Left forelimb (tissue), 1 donor: ENCODE data around the gene BCL11B.
A peak's percentile ranks its signal among the peaks of the same experiment; 100 is the strongest.

Source experiments
- DNase-seq: peaks from one replicate; pipeline ENCODE4 v3.0.0-alpha.2; 2018; ENCODE audit warnings: low spot score

The BCL11B gene

GRCh38 chr14:99287269-99287942 lies 15.4 kb upstream of the BCL11B start:
- no peak for DNase-seq

GRCh38 chr14:99286761-99287160 lies 14.8 kb upstream of the BCL11B start:
- no peak for DNase-seq

- no peak for DNase-seq
These were observed 12.4 kb upstream of the BCL11B start for GRCh38 chr14:99284254-99285004.

GRCh38 chr14:99282261-99283050 lies 10.5 kb upstream of the BCL11B start:
- DNase-seq, result no peak

GRCh38 chr14:99281396-99281795 lies 9.4 kb upstream of the BCL11B start:
- DNase-seq, result no peak

- DNase-seq, result no peak
These were observed 8.9 kb upstream of the BCL11B start for GRCh38 chr14:99280852-99281251.

- no peak for DNase-seq
These were observed 8.2 kb upstream of the BCL11B start for GRCh38 chr14:99280066-99280731.

GRCh38 chr14:99278836-99279235 lies 6.8 kb upstream of the BCL11B start:
- DNase-seq, result no peak

GRCh38 chr14:99277530-99277929 lies 5.5 kb upstream of the BCL11B start:
- DNase-seq, result no peak

GRCh38 chr14:99276482-99276881 lies 4.5 kb upstream of the BCL11B start:
- DNase-seq, result no peak

- DNase-seq, result no peak
These were observed 3.2 kb upstream of the BCL11B start for GRCh38 chr14:99275222-99275584.

GRCh38 chr14:99274346-99275221 lies 2.6 kb upstream of the BCL11B start:
- peak; percentile 86 for DNase-seq

GRCh38 chr14:99273766-99274345 lies 1.9 kb upstream of the BCL11B start:
- DNase-seq, result no peak

- peak; percentile 77 for DNase-seq
These were observed 1.1 kb upstream of the BCL11B start for GRCh38 chr14:99272899-99273765.

- no peak for DNase-seq
These were observed 568 bp upstream of the BCL11B start for GRCh38 chr14:99272632-99272898.

GRCh38 chr14:99271221-99271941 lies 616 bp downstream of the BCL11B start:
- no peak for DNase-seq

- DNase-seq, result no peak
These were observed 1.4 kb downstream of the BCL11B start for GRCh38 chr14:99270458-99271220.

GRCh38 chr14:99268810-99269707 lies 2.9 kb downstream of the BCL11B start:
- DNase-seq, result peak; percentile 65
